ENCODE data around the gene HEATR5A.

Gene HEATR5A

DNA sequence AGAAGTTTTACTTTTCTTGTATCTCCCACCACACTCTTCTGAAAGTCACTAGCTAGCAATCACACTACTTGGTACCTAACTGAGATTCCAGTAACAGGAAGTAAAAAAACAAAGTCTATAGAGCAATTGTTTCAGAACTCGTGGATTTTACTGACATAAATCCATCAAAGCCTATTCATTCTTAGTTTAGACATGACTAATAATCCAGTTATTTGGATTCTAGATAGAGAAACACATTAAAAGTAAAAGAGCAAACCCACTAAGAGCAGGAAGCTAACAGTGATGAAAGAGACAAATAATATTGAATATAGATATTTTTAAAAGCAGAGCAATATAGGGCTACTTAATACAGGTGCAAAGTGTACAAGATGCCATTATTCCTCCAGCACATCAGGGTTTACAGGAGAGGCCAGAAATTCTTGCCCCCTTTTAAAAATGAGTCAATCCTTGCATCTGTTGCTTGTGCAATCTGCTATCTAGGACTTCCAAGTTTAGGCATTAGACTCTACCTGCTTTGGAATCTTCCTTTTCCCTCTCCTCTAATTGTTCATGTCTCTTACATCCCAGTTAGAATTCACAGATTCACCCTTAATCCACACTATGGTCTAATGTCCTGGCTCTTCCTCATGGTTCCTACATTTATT lies 6.0 kb downstream of the HEATR5A start:
- no peak for DNase-seq (ENCODE audit: low read depth)
- H3K4me3 ChIP-seq (ENCODE audit: control insufficient read depth, low read depth, low read length) = no peak overlapping the region
- TF ChIP-seq, protein P1, sequence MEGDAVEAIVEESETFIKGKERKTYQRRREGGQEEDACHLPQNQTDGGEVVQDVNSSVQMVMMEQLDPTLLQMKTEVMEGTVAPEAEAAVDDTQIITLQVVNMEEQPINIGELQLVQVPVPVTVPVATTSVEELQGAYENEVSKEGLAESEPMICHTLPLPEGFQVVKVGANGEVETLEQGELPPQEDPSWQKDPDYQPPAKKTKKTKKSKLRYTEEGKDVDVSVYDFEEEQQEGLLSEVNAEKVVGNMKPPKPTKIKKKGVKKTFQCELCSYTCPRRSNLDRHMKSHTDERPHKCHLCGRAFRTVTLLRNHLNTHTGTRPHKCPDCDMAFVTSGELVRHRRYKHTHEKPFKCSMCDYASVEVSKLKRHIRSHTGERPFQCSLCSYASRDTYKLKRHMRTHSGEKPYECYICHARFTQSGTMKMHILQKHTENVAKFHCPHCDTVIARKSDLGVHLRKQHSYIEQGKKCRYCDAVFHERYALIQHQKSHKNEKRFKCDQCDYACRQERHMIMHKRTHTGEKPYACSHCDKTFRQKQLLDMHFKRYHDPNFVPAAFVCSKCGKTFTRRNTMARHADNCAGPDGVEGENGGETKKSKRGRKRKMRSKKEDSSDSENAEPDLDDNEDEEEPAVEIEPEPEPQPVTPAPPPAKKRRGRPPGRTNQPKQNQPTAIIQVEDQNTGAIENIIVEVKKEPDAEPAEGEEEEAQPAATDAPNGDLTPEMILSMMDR (IDR thresholded peaks at IDR 0.05; ENCODE audit: control insufficient read depth, insufficient read depth, low read depth, low read length, missing control alignments) = no peak

DNA sequence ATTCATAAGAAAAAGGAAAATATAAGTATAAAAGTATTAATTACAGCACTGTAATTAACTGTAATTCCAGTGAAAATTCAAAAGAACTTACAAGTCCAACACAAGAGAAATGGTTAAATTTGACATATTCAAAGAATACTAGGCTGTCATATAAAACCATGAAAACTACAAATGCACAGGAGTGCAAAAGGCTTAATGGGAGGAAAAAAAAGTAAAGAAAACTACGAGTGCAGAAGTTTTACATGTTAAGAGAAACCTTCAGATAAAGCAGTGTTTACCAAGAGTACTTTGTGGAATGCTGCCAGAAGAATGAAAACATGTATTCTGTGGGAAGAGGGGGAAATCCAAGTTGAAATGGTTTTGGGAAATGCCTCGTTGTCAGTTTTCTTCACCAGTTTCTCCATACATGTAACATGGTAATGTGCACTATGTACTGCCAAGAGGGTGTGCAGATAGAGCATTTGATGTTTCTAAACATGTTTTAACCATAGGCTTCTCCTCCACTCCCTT lies 9.1 kb downstream of the HEATR5A start:
- TF ChIP-seq, protein P1 (IDR thresholded peaks at IDR 0.05; ENCODE audit: control insufficient read depth, insufficient read depth, low read depth, low read length, missing control alignments) = no peak
- DNase-seq (ENCODE audit: low read depth) = no peak

DNA sequence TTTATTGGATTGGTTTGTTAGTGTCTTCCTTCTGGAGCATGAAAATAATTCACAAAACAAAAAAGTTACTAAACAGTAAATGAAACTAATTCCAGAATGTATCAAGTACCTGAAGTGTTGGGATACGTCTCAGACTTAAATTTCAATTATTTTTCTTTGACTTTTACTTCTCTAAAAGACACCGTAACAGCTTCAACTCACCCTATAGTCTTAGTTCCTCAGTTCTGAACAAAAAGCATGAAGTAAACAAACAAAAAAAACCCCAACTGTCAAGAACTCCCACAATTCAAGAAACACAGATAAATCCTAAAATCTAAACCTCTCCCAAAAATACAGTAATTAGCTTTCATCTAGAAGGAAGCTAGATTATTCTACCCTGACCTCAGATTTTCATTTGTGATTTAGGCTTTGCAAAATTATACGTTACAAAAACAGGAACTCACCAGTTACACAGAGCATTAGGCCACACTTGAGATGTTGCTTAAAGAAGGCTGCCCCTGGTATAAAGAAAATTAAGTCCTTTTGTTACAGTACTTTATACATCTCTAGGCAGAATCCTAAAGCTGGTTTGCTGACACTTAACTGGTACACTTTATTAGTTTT lies 10.2 kb downstream of the HEATR5A start:
- no peak overlapping the region for H3K4me3 ChIP-seq (ENCODE audit: control insufficient read depth, low read depth, low read length)
- no peak for DNase-seq (ENCODE audit: low read depth)

More for the DNA sequence above, 9.1 kb downstream of the HEATR5A start:
- no peak overlapping the region for H3K4me3 ChIP-seq (ENCODE audit: control insufficient read depth, low read depth, low read length)

DNA sequence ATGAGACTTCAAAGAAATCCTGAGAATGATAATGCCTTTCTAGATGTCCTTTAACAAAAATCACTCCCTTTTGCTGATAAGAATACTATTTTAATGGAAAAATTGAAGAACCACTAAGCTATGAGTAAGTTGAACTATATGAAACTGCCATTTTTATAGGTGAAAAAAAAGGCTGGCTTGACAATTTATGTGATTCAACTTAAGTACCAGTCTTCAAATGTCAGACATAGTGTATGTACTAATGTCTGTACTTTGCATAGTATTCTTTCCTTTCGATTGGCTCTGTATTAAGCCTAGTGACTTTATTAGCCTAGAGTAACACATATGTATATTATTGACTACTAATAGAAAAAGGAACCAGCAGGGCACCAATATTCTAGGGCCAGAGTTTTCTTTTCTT lies 11.9 kb downstream of the HEATR5A start:
- H3K4me3 ChIP-seq (ENCODE audit: control insufficient read depth, low read depth, low read length) = no peak overlapping the region
- no peak for DNase-seq (ENCODE audit: low read depth)
- TF ChIP-seq, protein P1 (IDR thresholded peaks at IDR 0.05; ENCODE audit: control insufficient read depth, insufficient read depth, low read depth, low read length, missing control alignments) = no peak

More for the DNA sequence above, 10.2 kb downstream of the HEATR5A start:
- TF ChIP-seq, protein P1 (IDR thresholded peaks at IDR 0.05; ENCODE audit: control insufficient read depth, insufficient read depth, low read depth, low read length, missing control alignments) = no peak

- no peak for DNase-seq (ENCODE audit: low read depth)
- H3K4me3 ChIP-seq (ENCODE audit: control insufficient read depth, low read depth, low read length) = no peak overlapping the region
- TF ChIP-seq, protein P1 (IDR thresholded peaks at IDR 0.05; ENCODE audit: control insufficient read depth, insufficient read depth, low read depth, low read length, missing control alignments) = no peak
These were observed 14.6 kb downstream of the HEATR5A start for GRCh38 chr14:31405599-31406232.

- no peak for DNase-seq (ENCODE audit: low read depth)
- H3K4me3 ChIP-seq (ENCODE audit: control insufficient read depth, low read depth, low read length) = no peak overlapping the region
- TF ChIP-seq, protein P1 (IDR thresholded peaks at IDR 0.05; ENCODE audit: control insufficient read depth, insufficient read depth, low read depth, low read length, missing control alignments) = no peak
These were observed 15.2 kb downstream of the HEATR5A start for GRCh38 chr14:31405106-31405505.
